Panc1 (cell line): ENCODE results near the gene PKIB. TPM values are rescaled to one million over a fixed set of nuclear protein-coding genes. Genes with fewer than 3 reads are reported as not detected.

Experiments
- ATAC-seq: fragments of 200-7000 bp; cut with Tn5 transposase; 2 replicates; pipeline ENCODE4 v1.9.1; 2020; ENCODE audit warnings: mild to moderate bottlenecking, moderate library complexity
- BruUV-seq: library from RNA; stranded (reverse); fragments of 400-500 nt; replicated peaks from 2 replicates; lab custom pipeline; 2021; lab: Mats Ljungman, UMichigan
- CTCF ChIA-PET: fragments of 300-600 bp; sonication (Branson Sonifier 250); formaldehyde crosslinking; loops from one replicate; lab custom pipeline; 2022; ENCODE audit warnings: antibody characterized with exemption; lab: Charles Lee
- POLR2A ChIA-PET: fragments of 300-600 bp; sonication (Branson Sonifier 250); formaldehyde crosslinking; loops from one replicate; lab custom pipeline; 2022; ENCODE audit warnings: antibody characterized with exemption; lab: Charles Lee
- DNase-seq: peaks from one replicate; pipeline ENCODE4 v3.0.0-alpha.2; 2010; ENCODE audit warnings: low read depth, low spot score
- H3K27ac ChIP-seq: 2 replicates; pipeline ENCODE4 v1.5.1; 2011; ENCODE audit warnings: mild to moderate bottlenecking, low read length, inconsistent platforms
- H3K27me3 ChIP-seq: fragments of 200-500 bp; sonication (Bioruptor generic); 2 replicates; pipeline ENCODE4 v1.6.0; 2014; ENCODE audit warnings: low read length, inconsistent platforms; ENCODE audit not compliant: control insufficient read depth, insufficient read depth
- H3K36me3 ChIP-seq: fragments of 200-500 bp; sonication (Bioruptor generic); 2 replicates; pipeline ENCODE4 v1.5.1; 2014; ENCODE audit warnings: inconsistent platforms, mild to moderate bottlenecking, low read length, moderate library complexity; ENCODE audit not compliant: control insufficient read depth, insufficient read depth
- H3K4me1 ChIP-seq: 2 replicates; pipeline ENCODE4 v1.5.1; 2011; ENCODE audit warnings: inconsistent platforms, mild to moderate bottlenecking, low read length, moderate library complexity; ENCODE audit not compliant: control insufficient read depth, insufficient read depth
- H3K4me3 ChIP-seq, 2 experiments: 2 replicates each; pipeline ENCODE4 v1.5.1; 2011 to 2012; ENCODE audit warnings: low read depth in 2 of 2, low read length in 2 of 2, mild to moderate bottlenecking in 2 of 2, inconsistent platforms in 1 of 2, moderate library complexity in 1 of 2
- H3K9me3 ChIP-seq: fragments of 200-500 bp; sonication (Bioruptor generic); 2 replicates; pipeline ENCODE4 v1.5.1; 2014; ENCODE audit warnings: low read depth, mild to moderate bottlenecking, inconsistent platforms, low read length, moderate library complexity; ENCODE audit not compliant: control insufficient read depth, insufficient read depth
- CTCF ChIP-seq: fragments of 450-650 bp; IDR thresholded peaks from 2 replicates; pipeline ENCODE4 v1.5.1; 2017; ENCODE audit warnings: mild to moderate bottlenecking
- POLR2AphosphoS5 ChIP-seq: IDR thresholded peaks from 2 replicates; pipeline ENCODE4 v1.6.1; 2012; ENCODE audit warnings: mild to moderate bottlenecking, low read depth, low read length, moderate library complexity
- REST ChIP-seq, 2 experiments: IDR thresholded peaks; 2 replicates each; pipeline ENCODE4 v1.6.1; 2011 to 2012; ENCODE audit warnings: low read depth in 2 of 2, control low read depth in 1 of 2, low read length in 1 of 2, mild to moderate bottlenecking in 1 of 2, moderate library complexity in 1 of 2; ENCODE audit not compliant: insufficient read depth in 1 of 2
- SIN3A ChIP-seq: IDR thresholded peaks from 2 replicates; pipeline ENCODE4 v1.6.1; 2012; ENCODE audit warnings: low read depth, mild to moderate bottlenecking, low read length, moderate library complexity, borderline replicate concordance; ENCODE audit not compliant: insufficient read depth
- TCF7L2 ChIP-seq: IDR thresholded peaks from 2 replicates; pipeline ENCODE4 v1.6.1; 2011; ENCODE audit warnings: mild to moderate bottlenecking, low read depth, low read length, inconsistent platforms
- in situ Hi-C: cut with HindIII; loops from 2 replicates; pipeline ENCODE4 v1.10.0; 2016; ENCODE audit warnings: low sequenced_read_pairs, low pct_unique_long_range_greater_than_20kb
- intact Hi-C: fragments of 100-400 bp; cut with micrococcal nuclease; formaldehyde crosslinking; loops from one replicate; pipeline ENCODE4 v1.10.0; 2022; ENCODE audit not compliant: unreplicated experiment
- total RNA-seq: library from RNA; stranded (reverse); gene quantifications from one replicate; pipeline ENCODE4 v1.2.1, GENCODE V29; 2021; ENCODE audit not compliant: unreplicated experiment

Gene PKIB
- total RNA-seq, 1 experiment from 2014 or later: 1.1 TPM

GRCh38 chr6:122647765-122648164 is 37.6 kb downstream of the PKIB start:
- POLR2A ChIA-PET: no interaction called here
- ATAC-seq (no peak), DNase-seq (no peak)
- CTCF ChIA-PET: no interaction called here
- intact Hi-C loops (no loop called here), in situ Hi-C loops (no loop called here)
- Histone ChIP-seq H3K4me1 (no peaks in the 10 kb centered on the region), H3K36me3 (no peaks in the 10 kb centered on the region), H3K4me3 (no peak overlapping the region), H3K27me3 (no peaks in the 10 kb centered on the region), H3K9me3 (no peaks in the 10 kb centered on the region), H3K27ac (no peak overlapping the region)
- TF ChIP-seq POLR2AphosphoS5: no peak
- no peak for TF ChIP-seq REST (IDR thresholded peaks at IDR 0.05; ENCODE audit: insufficient read depth in 1 of 2, low read depth in 2 of 2, low read length in 1 of 2)
- no TSS peak for BruUV-seq

GRCh38 chr6:122648726-122649125 is 38.5 kb downstream of the PKIB start:
- POLR2A ChIA-PET: no interaction called here
- no TSS peak for BruUV-seq
- CTCF ChIA-PET: no interaction called here

More at GRCh38 chr6:122648726-122649125, 38.5 kb downstream of the PKIB start:
- Histone ChIP-seq H3K27me3 (no peaks in the 10 kb centered on the region), H3K9me3 (no peaks in the 10 kb centered on the region), H3K4me3 (no peak overlapping the region), H3K4me1 (no peaks in the 10 kb centered on the region), H3K27ac (no peak overlapping the region), H3K36me3 (no peaks in the 10 kb centered on the region)
- intact Hi-C loops: no loop called here
- no peak for ATAC-seq
- no peak for TF ChIP-seq CTCF
- TF ChIP-seq REST (IDR thresholded peaks at IDR 0.05; ENCODE audit: insufficient read depth in 1 of 2, low read depth in 2 of 2, low read length in 1 of 2): no peak
- no peak for TF ChIP-seq POLR2AphosphoS5
- no peak for TF ChIP-seq SIN3A
- no peak for TF ChIP-seq TCF7L2
- no peak for DNase-seq
- in situ Hi-C loops: no loop called here
